Ishikawa (cell line): ENCODE data around the gene PDE1C.

Experiments
- CREB1 ChIP-seq: IDR thresholded peaks from 2 replicates; pipeline ENCODE4 v1.6.1; 2012; ENCODE audit warnings: low read depth
- EGR1 ChIP-seq: IDR thresholded peaks from 2 replicates; pipeline ENCODE4 v1.6.1; 2012
- EP300 ChIP-seq: IDR thresholded peaks from 2 replicates; pipeline ENCODE4 v1.6.1; 2012; ENCODE audit warnings: borderline replicate concordance
- FOXM1 ChIP-seq: IDR thresholded peaks from 2 replicates; pipeline ENCODE4 v1.6.1; 2012; ENCODE audit warnings: low read depth, borderline replicate concordance
- NFIC ChIP-seq: IDR thresholded peaks from 2 replicates; pipeline ENCODE4 v1.6.1; 2012
- RAD21 ChIP-seq: IDR thresholded peaks from 2 replicates; pipeline ENCODE4 v1.6.1; 2012; ENCODE audit warnings: low read depth
- TAF1 ChIP-seq: IDR thresholded peaks from 2 replicates; pipeline ENCODE4 v1.6.1; 2012; ENCODE audit warnings: low read depth, mild to moderate bottlenecking
- YY1 ChIP-seq: IDR thresholded peaks from 2 replicates; pipeline ENCODE4 v1.6.1; 2012; ENCODE audit warnings: low read depth
- TF ChIP-seq, protein P1 (sequence below): IDR thresholded peaks from 2 replicates; pipeline ENCODE4 v1.6.1; 2012; ENCODE audit warnings: low read depth, mild to moderate bottlenecking
- TF ChIP-seq, protein P2 (sequence below): IDR thresholded peaks from 2 replicates; pipeline ENCODE4 v1.6.1; 2012

DNA sequence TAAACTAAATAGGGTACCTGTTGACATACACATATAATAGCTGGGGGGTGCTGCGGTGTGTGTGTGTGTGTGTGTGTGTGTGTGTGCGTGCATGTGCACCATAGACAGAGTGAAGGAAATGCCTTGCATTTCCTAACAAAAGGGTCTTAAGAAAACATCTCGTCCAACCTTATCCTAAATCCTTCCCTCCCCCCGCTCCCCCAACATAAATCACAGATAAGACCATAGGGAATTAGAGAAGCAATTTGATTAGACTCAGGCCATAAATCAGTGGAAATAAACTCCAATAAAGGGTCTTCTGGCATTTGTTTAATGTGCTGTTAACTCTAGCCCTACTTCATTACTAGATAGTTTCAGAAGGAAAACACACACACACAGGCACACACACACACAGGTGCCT, 234.7 kb downstream of the PDE1C start:
- TF ChIP-seq, protein P1, sequence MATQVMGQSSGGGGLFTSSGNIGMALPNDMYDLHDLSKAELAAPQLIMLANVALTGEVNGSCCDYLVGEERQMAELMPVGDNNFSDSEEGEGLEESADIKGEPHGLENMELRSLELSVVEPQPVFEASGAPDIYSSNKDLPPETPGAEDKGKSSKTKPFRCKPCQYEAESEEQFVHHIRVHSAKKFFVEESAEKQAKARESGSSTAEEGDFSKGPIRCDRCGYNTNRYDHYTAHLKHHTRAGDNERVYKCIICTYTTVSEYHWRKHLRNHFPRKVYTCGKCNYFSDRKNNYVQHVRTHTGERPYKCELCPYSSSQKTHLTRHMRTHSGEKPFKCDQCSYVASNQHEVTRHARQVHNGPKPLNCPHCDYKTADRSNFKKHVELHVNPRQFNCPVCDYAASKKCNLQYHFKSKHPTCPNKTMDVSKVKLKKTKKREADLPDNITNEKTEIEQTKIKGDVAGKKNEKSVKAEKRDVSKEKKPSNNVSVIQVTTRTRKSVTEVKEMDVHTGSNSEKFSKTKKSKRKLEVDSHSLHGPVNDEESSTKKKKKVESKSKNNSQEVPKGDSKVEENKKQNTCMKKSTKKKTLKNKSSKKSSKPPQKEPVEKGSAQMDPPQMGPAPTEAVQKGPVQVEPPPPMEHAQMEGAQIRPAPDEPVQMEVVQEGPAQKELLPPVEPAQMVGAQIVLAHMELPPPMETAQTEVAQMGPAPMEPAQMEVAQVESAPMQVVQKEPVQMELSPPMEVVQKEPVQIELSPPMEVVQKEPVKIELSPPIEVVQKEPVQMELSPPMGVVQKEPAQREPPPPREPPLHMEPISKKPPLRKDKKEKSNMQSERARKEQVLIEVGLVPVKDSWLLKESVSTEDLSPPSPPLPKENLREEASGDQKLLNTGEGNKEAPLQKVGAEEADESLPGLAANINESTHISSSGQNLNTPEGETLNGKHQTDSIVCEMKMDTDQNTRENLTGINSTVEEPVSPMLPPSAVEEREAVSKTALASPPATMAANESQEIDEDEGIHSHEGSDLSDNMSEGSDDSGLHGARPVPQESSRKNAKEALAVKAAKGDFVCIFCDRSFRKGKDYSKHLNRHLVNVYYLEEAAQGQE: no peak
- TF ChIP-seq RAD21 (no peak), FOXM1 (no peak), YY1 (no peak), EP300 (no peak), EGR1 (no peak), TAF1 (no peak), CREB1 (no peak), NFIC (no peak)
- TF ChIP-seq, protein P2, sequence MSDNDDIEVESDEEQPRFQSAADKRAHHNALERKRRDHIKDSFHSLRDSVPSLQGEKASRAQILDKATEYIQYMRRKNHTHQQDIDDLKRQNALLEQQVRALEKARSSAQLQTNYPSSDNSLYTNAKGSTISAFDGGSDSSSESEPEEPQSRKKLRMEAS: no peak
